GM18498 (cell line): Measurements from ENCODE around the gene ADCY4.

Experiments
- ATAC-seq: cut with Tn5 transposase; IDR thresholded peaks from one replicate; pipeline ENCODE4 v1.9.1; 2021; ENCODE audit warnings: mild to moderate bottlenecking, moderate library complexity; ENCODE audit not compliant: unreplicated experiment

Gene ADCY4

GRCh38 chr14:24317141-24317928 is 17.5 kb downstream of the ADCY4 start:
- ATAC-seq: no peak

GRCh38 chr14:24316597-24316950 is 18.3 kb downstream of the ADCY4 start:
- no peak for ATAC-seq

GRCh38 chr14:24315807-24316596 is 18.9 kb downstream of the ADCY4 start:
- no peak for ATAC-seq

- no peak for ATAC-seq
These were observed 19.5 kb downstream of the ADCY4 start for GRCh38 chr14:24315243-24315806.

- ATAC-seq: no peak
These were observed 20.3 kb downstream of the ADCY4 start for GRCh38 chr14:24314377-24315193.

GRCh38 chr14:24313913-24314312 is 21.0 kb downstream of the ADCY4 start:
- ATAC-seq: no peak

GRCh38 chr14:24312736-24313507 is 21.9 kb downstream of the ADCY4 start:
- ATAC-seq: no peak

- no peak for ATAC-seq
These were observed 22.8 kb downstream of the ADCY4 start for GRCh38 chr14:24311837-24312615.

- peak; percentile 64 for ATAC-seq
These were observed 23.9 kb downstream of the ADCY4 start, which contains the start of gene LTB4R for GRCh38 chr14:24310646-24311604. LTB4R (plus strand) TSS chr14:24311502; CDS start chr14:24315652, 4,150 bp downstream.

GRCh38 chr14:24310265-24310645 is 24.6 kb downstream of the ADCY4 start:
- ATAC-seq: no peak

- no peak for ATAC-seq
These were observed 25.2 kb downstream of the ADCY4 start, which contains the start of gene LTB4R2 for GRCh38 chr14:24309538-24310264. LTB4R2 (plus strand) TSS chr14:24310140; CDS start chr14:24310665, 525 bp downstream.

GRCh38 chr14:24308342-24309124 is 26.3 kb downstream of the ADCY4 start:
- no peak for ATAC-seq

GRCh38 chr14:24307575-24308341 is 27.1 kb downstream of the ADCY4 start, which contains the start of gene CIDEB:
CIDEB (minus strand) TSS chr14:24307977; CDS start chr14:24307858, 119 bp downstream.
- peak; percentile 35 for ATAC-seq

GRCh38 chr14:24307156-24307574 is 27.7 kb downstream of the ADCY4 start:
- ATAC-seq: no peak

GRCh38 chr14:24304019-24304387 is 30.9 kb downstream of the ADCY4 start:
- ATAC-seq: no peak
